ENCODE measurements around the gene CAPN12.

DNA sequence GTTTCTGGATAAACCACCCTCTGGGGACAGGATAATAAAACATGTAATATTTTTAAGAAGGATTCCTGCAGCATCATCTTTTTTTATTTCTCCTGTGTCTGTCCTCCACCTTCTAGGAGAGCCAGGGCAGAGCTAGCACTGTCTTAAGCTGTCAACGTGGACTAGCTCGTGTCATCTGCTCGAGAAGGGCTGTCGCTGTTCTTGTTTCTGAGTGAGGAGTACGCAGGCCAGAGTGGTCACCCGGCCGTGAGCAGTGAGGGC is 13.9 kb downstream of the CAPN12 start:
- TF ChIP-seq POLR2AphosphoS5 (IDR thresholded peaks at IDR 0.05) = no peak
- TF ChIP-seq, protein P1, sequence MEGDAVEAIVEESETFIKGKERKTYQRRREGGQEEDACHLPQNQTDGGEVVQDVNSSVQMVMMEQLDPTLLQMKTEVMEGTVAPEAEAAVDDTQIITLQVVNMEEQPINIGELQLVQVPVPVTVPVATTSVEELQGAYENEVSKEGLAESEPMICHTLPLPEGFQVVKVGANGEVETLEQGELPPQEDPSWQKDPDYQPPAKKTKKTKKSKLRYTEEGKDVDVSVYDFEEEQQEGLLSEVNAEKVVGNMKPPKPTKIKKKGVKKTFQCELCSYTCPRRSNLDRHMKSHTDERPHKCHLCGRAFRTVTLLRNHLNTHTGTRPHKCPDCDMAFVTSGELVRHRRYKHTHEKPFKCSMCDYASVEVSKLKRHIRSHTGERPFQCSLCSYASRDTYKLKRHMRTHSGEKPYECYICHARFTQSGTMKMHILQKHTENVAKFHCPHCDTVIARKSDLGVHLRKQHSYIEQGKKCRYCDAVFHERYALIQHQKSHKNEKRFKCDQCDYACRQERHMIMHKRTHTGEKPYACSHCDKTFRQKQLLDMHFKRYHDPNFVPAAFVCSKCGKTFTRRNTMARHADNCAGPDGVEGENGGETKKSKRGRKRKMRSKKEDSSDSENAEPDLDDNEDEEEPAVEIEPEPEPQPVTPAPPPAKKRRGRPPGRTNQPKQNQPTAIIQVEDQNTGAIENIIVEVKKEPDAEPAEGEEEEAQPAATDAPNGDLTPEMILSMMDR (IDR thresholded peaks at IDR 0.05) = no peak

Data from esophagus muscularis mucosa (tissue), 3 donors.